Thymus (tissue), 11 donors: ENCODE measurements around the gene TUSC2. TPM values are rescaled to one million over a fixed set of nuclear protein-coding genes. Genes with fewer than 3 reads are reported as not detected.

Source experiments
- DNase-seq, 9 donors: peaks; one replicate each; pipeline ENCODE4 v3.0.0-alpha.2; 2013; ENCODE audit warnings: low spot score in 9 of 9, low read depth in 6 of 9, missing footprints in 1 of 9
- H3K27ac ChIP-seq, 2 donors: one replicate each; pipeline ENCODE4 v1.5.1; 2013; ENCODE audit warnings: control low read depth in 1 of 2, low read depth in 1 of 2, low read length in 1 of 2, mild to moderate bottlenecking in 1 of 2, moderate library complexity in 1 of 2
- H3K27me3 ChIP-seq, 2 donors: one replicate each; pipeline ENCODE4 v1.5.1; 2013; ENCODE audit warnings: low read length in 1 of 2; ENCODE audit not compliant: control insufficient read depth in 2 of 2, insufficient read depth in 1 of 2
- H3K36me3 ChIP-seq, 2 donors: one replicate each; pipeline ENCODE4 v1.5.1; 2013; ENCODE audit warnings: low read length in 1 of 2, mild to moderate bottlenecking in 1 of 2, moderate library complexity in 1 of 2; ENCODE audit not compliant: control insufficient read depth in 2 of 2, insufficient read depth in 2 of 2
- H3K4me1 ChIP-seq, 2 donors: one replicate each; pipeline ENCODE4 v1.5.1; 2013; ENCODE audit warnings: low read length in 2 of 2; ENCODE audit not compliant: control insufficient read depth in 2 of 2, insufficient read depth in 2 of 2
- H3K4me3 ChIP-seq, 2 donors: one replicate each; pipeline ENCODE4 v1.5.1; 2013; ENCODE audit warnings: low read length in 2 of 2, control low read depth in 1 of 2, mild to moderate bottlenecking in 1 of 2
- H3K9me3 ChIP-seq, 2 donors: one replicate each; pipeline ENCODE4 v1.5.1; 2013; ENCODE audit warnings: low read length in 1 of 2, mild to moderate bottlenecking in 1 of 2; ENCODE audit not compliant: control insufficient read depth in 2 of 2, insufficient read depth in 1 of 2
- whole genome bisulfite sequencing: extraction: QIAGEN DNeasy Blood & Tissue Kit; methylation state at CpG from one replicate; pipeline ENCODE4 v1.1.7; 2013; 5-methylcytosine and 5-hydroxymethylcytosine counted together
- polyA plus RNA-seq: library from polyadenylated mRNA; stranded (reverse); fragments of 200-250 nt; gene quantifications from one replicate; pipeline ENCODE4 v1.2.3, GENCODE V29; 2013
- total RNA-seq: library from RNA; stranded (reverse); fragments of 120-200 nt; gene quantifications from one replicate; pipeline ENCODE4 v1.2.4, GENCODE V29; 2013
- donor health status: healthy.

TUSC2 gene
- total and polyA plus RNA-seq, 2 donors: 23.6 to 27.5 TPM

DNA sequence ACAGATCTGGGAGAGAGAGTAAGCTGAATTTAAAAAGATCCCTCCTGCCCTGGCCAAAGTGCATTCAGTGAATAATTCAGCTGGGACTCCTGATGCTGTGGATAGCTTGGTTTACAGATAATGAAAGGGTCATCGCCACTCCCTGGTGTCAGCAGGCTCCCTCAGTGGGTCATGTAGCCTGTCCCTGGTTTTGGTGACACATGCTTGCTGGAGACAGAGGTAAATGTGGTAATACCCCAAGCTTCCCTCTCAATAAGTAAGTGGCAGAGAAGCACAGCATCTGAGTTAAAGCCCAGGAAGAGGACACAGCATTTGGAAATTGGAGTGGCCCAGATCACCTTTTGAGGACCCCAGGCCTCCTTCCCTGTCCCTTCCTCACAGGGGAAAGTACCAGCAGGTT is 29.5 kb upstream of the TUSC2 start:
- 92% methylated on average over 1 of the region's 1 CpG for WGBS
- H3K4me1 ChIP-seq: peaks cover 23 to 39% of the 10 kb centered on the region in 2 donors
- peak overlapping the region in 1 of 2 donors; percentile 83 for H3K4me3 ChIP-seq
- no peaks in the 10 kb centered on the region for H3K9me3 ChIP-seq
- no peak overlapping the region for H3K27ac ChIP-seq
- no peaks in the 10 kb centered on the region for H3K27me3 ChIP-seq
- peaks cover 49 to 51% of the 10 kb centered on the region in 2 donors for H3K36me3 ChIP-seq
- no peak for DNase-seq

DNA sequence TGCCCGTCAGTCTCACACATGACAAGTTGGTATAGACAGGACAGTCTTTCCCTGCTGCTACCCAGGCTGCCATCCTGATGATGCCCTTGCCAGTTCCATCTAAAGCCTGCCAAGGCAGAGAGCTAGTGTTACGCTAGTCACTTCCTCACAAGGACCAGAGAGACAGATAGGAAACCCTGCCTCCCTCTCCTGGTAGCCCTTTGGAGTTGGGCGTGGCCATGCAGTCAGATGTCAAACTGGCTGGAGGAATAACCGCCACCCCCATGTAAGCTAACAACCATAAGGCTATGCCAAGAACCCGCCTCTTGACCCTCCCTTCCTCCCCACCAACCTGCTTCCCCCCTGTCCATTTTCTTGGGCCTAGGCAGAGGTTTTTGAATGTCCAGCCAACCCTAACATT is 28.5 kb upstream of the TUSC2 start:
- Histone ChIP-seq H3K27me3 (no peaks in the 10 kb centered on the region), H3K4me1 (peaks cover 26 to 43% of the 10 kb centered on the region in 2 donors), H3K9me3 (no peaks in the 10 kb centered on the region), H3K27ac (no peak overlapping the region), H3K4me3 (peak overlapping the region in 1 of 2 donors; percentile 4), H3K36me3 (peaks cover 49 to 56% of the 10 kb centered on the region in 2 donors)
- no peak for DNase-seq
- WGBS: 96% methylated on average over 5 of the region's 5 CpGs

DNA sequence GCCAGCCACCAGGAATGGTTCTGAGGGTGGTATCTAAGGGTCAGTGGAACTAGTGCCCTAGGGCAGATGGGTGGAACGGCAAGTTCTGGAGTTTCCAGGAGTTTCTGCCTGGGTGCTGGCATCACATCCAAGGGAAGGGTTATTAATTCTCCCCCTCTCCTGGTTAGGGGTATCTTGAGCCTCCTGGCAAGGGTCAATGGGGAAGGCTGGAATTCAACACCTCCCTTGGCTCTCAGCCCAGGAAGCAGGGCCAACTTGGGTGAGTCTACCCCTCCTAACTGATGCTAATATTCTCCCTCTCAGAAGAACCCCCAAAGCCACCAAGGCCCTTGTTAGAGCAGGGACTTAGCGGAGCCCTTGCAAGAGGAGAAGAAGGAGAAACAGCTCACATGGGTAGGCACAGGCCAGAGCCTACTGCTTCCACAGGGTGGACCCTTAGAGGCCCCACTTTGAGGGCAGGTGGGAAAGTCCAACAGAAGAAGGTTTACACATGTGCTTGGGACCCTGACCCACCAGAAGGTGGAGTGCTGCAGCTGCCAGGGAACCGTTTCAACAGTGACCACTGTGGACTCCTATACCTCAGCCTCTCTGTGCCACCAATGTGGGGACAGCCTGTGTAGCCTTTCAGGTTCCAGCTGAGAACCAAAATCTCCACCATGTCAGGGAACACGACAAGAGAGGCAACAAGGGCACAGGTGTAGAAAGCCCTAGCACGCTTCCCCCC is 28.0 kb upstream of the TUSC2 start:
- H3K4me3 ChIP-seq: no peak overlapping the region
- no peaks in the 10 kb centered on the region for H3K9me3 ChIP-seq
- H3K36me3 ChIP-seq: peaks cover 49 to 56% of the 10 kb centered on the region in 2 donors
- no peaks in the 10 kb centered on the region for H3K27me3 ChIP-seq
- peaks cover 30 to 48% of the 10 kb centered on the region in 2 donors for H3K4me1 ChIP-seq
- 89% methylated on average over 5 of the region's 5 CpGs for WGBS
- H3K27ac ChIP-seq: no peak overlapping the region
- DNase-seq: no peak

DNA sequence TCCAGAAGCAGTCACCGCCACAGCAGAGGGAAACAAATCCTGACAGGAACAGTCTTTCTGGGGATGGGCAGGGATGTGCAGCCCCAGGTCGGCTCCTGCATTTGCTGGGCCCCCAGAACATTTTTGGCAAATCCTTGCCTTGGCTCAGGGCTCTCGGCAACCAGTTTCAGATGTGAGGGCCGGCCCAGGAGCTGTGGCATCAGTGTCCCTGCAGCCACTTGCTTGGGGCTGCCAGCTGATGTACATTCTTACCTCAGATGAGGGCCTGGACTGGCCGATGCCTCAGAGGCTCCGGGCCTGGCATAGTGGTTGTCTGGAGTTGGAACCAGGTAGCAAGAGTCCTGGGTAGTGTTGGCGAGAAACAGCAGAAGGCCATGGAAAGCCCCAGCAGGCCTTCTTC is 26.8 kb upstream of the TUSC2 start:
- H3K27ac ChIP-seq: no peak overlapping the region
- no peak for DNase-seq
- H3K9me3 ChIP-seq: no peaks in the 10 kb centered on the region
- H3K36me3 ChIP-seq: peaks cover 49 to 56% of the 10 kb centered on the region in 2 donors
- H3K4me3 ChIP-seq: no peak overlapping the region
- WGBS: 95% methylated on average over 7 of the region's 7 CpGs
- peaks cover 31 to 52% of the 10 kb centered on the region in 2 donors for H3K4me1 ChIP-seq
- H3K27me3 ChIP-seq: no peaks in the 10 kb centered on the region

DNA sequence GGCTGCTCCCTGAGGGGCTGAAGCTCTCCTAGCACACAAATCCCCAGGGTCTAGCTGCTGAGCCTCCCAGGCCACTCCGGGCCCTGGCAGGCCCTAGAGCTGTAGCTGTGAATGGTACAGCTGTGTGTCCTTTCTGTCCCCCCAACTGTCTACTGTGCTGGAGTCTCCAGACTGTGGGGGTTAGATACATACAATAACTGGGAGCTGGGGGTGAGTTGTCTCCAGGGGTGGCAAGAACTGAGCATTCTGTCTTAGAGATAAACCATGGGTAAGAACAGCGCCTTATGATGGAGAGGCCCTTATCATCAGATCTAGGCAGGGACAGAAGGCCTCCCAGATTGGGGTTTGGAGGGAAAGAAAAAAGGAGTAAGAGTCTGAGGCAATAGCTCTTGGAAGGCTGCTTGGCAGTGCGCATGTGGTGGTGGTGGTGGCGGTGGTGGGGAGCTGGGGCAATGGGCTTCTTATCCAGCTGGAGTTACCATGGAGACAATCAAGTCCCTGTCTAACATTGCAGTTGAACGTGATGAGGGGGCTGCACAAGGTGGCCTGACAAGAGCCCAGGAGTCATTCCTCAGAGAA is 26.3 kb upstream of the TUSC2 start:
- no peaks in the 10 kb centered on the region for H3K27me3 ChIP-seq
- no peak overlapping the region for H3K4me3 ChIP-seq
- H3K36me3 ChIP-seq: peaks cover 49 to 56% of the 10 kb centered on the region in 2 donors
- H3K9me3 ChIP-seq: no peaks in the 10 kb centered on the region
- WGBS: 97% methylated on average over 5 of the region's 5 CpGs
- peaks cover 36 to 54% of the 10 kb centered on the region in 2 donors for H3K4me1 ChIP-seq
- no peak overlapping the region for H3K27ac ChIP-seq
- DNase-seq: no peak

DNA sequence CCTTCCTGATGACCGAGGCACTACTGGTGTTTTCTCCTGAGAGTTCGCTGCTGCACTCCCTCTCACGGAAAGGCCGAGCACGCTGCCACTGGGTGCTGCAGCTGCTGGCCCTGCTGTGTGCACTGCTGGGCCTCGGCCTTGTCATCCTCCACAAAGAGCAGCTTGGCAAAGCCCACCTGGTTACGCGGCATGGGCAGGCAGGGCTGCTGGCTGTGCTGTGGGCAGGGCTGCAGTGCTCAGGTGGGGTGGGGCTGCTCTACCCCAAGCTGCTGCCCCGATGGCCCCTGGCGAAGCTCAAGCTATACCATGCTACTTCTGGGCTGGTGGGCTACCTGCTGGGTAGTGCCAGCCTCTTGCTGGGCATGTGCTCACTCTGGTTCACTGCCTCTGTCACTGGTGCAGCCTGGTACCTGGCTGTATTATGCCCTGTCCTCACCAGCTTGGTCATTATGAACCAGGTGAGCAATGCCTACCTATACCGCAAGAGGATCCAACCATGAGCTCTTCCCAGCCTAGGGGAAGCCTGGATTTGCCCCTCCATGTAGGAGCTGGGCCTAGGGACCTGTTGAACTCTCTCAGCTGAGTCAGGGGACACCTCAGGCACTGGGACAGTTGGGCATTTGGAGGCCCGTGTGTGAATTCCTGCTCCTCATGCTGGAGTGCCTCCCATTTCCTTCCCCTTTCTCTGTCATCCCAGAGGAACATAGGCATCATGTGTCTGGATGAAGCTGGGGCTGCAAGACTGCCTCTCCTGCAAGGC is 25.4 kb upstream of the TUSC2 start:
- Histone ChIP-seq H3K36me3 (peaks cover 52 to 61% of the 10 kb centered on the region in 2 donors), H3K9me3 (no peaks in the 10 kb centered on the region), H3K27ac (no peak overlapping the region), H3K4me3 (no peak overlapping the region), H3K4me1 (peaks cover 32 to 52% of the 10 kb centered on the region in 2 donors), H3K27me3 (no peaks in the 10 kb centered on the region)
- WGBS: 96% methylated on average over 12 of the region's 12 CpGs
- no peak for DNase-seq

DNA sequence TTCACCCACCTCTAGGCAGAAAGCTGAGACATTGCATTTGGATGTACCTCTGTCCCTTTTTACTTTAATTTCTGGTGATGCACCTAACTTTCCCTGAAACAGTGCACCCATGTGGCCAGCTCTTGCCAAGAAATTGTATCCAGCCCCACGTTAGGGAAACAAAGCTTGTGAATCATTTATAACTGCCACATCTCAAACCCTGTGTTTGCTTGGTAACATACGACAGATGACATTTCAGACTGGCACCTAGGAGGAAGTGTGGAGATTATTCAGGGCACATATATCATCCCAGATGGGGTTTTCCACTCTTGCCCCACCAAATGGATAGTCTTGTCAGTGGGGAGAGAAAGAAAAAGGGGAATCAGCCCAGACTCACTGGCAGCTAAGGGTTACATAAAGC is 24.8 kb upstream of the TUSC2 start:
- DNase-seq: no peak
- no peaks in the 10 kb centered on the region for H3K9me3 ChIP-seq
- peaks cover 25 to 45% of the 10 kb centered on the region in 2 donors for H3K4me1 ChIP-seq
- H3K27me3 ChIP-seq: no peaks in the 10 kb centered on the region
- no peak overlapping the region for H3K4me3 ChIP-seq
- H3K36me3 ChIP-seq: peaks cover 55 to 67% of the 10 kb centered on the region in 2 donors
- no peak overlapping the region for H3K27ac ChIP-seq
- WGBS: 66% methylated on average over 2 of the region's 2 CpGs

DNA sequence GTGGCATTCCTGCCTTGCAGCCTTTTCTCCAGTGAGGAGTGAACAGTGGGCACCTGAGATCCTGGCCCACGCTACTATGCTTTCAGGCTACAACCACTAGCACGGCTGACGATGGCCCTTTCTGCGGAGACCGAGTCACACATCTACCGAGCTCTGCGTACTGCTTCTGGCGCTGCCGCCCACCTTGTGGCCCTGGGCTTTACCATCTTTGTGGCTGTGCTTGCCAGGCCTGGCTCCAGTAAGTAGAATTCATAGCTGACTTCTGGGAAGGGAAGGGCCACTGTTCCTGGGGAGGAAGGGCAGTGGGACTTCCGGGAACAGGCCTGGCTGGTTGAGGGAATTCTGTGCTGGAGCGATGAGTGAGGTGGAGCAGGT is 23.3 kb upstream of the TUSC2 start:
- H3K36me3 ChIP-seq: peaks cover 48 to 58% of the 10 kb centered on the region in 2 donors
- H3K27me3 ChIP-seq: no peaks in the 10 kb centered on the region
- H3K9me3 ChIP-seq: no peaks in the 10 kb centered on the region
- no peak for DNase-seq
- peak overlapping the region; percentile 66 to 99 for H3K4me3 ChIP-seq
- WGBS: 78% methylated on average over 11 of the region's 11 CpGs
- peaks cover 14 to 36% of the 10 kb centered on the region in 2 donors for H3K4me1 ChIP-seq
- no peak overlapping the region for H3K27ac ChIP-seq
